ENCODE results near the gene CHPT1. TPM values are rescaled to one million over a fixed set of nuclear protein-coding genes. Genes with fewer than 3 reads are reported as not detected.

The CHPT1 gene
- total and polyA plus RNA-seq, 5 donors from 2014 or later, result 2.8 to 15.3 (median 10.2) TPM

Other genes starting within 250 kb of the CHPT1 start
- not detected for gene SPIC, start 222.3 kb upstream of the CHPT1 start, total RNA-seq
- not detected for gene SPIC, start 222.3 kb upstream of the CHPT1 start, polyA plus RNA-seq
- not detected for gene MYBPC1, start 102.7 kb upstream of the CHPT1 start, total RNA-seq
- not detected for gene MYBPC1, start 102.7 kb upstream of the CHPT1 start, polyA plus RNA-seq
- gene SYCP3, start 41.8 kb downstream of the CHPT1 start, total RNA-seq, result 0.27 TPM
- under 1 TPM in 2 of 4 donors, not detected in 2; 0.03 to 0.23 TPM for gene SYCP3, start 41.8 kb downstream of the CHPT1 start, polyA plus RNA-seq
- 53.6 TPM for gene GNPTAB, start 133.3 kb downstream of the CHPT1 start, total RNA-seq
- gene GNPTAB, start 133.3 kb downstream of the CHPT1 start, polyA plus RNA-seq, result 10 to 100 TPM; 25.8 to 36.8 (median 30.6) TPM
- gene DRAM1, start 179.9 kb downstream of the CHPT1 start, total RNA-seq, result 3.5 TPM
- gene DRAM1, start 179.9 kb downstream of the CHPT1 start, polyA plus RNA-seq, result 1 to 10 TPM; 2.6 to 4.7 (median 3.7) TPM

All from CD4-positive, CD25-positive, alpha-beta regulatory T cell (primary cell).